ENCODE data around the gene CROCC.
"Not testable (repeated sequence)": the region's sequence is repeated elsewhere in the genome, so short reads cannot be mapped to it uniquely, and the experiment has no call there.

Gene CROCC

DNA sequence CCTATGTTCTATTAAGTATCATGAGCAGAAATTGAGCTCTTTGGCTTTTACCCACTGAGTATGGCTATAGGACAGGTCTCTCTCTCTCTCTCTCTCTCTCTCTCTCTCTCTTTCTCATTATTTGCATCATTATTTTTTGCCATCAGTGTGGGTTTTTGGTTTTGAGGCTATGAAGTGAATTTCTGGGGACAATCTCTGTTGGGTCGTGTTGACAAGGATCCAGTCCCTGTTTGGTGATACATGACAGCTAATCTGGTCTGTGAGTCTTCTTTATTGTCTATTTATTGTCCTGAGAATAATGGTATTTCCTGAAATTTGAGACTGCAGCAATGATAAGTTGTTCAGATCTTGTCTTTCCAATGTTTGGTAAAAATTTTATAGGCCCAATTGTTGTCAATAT is 24.1 kb upstream of the CROCC start:
- DNase-seq: not testable (repeated sequence)

DNA sequence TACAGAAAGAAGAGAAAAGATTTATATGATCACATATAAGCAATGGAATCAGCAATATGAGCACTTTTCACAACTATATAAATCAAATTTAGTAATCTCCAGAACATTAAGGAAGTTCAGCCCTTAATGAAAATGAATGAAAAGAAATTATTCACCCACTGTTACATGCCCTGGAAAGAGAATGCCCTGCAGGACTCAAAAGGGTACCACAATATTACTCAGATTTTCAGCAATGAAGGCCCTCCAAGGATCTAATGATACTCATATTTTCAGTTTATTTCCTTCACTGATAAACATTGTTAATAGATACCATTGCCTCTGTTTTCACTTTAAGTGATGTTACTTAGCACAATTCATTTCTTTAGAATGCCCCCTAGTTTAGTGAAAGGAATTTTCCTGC is 23.4 kb upstream of the CROCC start:
- DNase-seq: not testable (repeated sequence)

DNA sequence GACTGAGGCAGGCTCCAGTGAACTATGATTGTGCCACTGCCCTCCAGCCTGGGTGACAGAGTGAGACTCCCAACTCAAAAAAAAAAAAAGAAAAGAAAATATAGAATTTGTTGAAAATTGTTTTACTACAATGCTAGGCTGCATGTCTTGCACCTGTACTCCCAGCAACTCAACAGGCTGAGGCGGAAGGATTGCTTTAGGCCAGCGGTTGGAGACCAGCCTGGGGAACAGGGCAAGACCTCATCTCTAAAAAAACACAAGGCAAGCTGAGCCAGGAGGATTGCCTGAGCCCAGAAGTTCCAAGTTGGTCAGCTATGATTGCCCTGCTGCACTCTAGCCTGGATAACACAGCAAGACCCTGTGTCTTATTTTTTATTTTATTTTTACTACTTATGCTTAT is 22.7 kb upstream of the CROCC start:
- DNase-seq: not testable (repeated sequence)

DNA sequence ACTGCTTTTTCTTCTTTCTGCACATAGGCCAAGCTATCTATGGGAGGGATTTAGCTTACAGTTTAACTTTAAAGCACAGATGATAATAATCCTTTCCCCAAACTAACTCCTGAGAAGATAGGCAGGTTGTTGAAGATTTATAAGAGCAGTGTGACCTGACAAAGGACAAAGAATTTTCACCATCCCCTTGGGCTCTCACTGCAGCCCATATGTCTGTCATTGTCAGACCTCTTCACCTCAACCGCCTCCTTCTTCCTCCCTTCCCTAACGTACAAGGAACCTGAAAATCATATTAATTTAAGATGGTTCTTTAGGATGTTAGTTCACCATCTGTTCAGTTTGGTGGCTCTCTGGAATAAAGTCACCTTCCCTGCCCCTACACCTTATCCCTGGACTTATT is 21.0 kb upstream of the CROCC start:
- DNase-seq: no peak

DNA sequence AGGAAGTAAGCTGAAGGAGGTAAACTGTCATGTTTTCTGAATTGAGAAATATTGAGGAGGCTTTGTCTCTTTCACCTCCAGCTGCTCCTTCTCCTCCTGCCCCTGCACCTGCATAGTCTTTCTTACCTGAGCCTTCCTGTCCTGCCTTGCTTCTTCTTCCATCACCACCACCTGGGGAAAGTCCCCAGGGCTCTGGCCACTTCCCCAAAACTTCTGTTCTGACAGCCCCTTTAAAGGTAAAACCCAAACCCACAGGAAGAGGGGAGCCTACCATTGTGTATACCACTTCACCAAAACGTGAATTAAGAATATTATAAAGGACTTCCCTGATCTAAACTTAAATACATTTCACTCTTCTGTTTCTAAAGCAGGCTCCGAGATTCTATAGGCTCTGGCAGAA is 20.4 kb upstream of the CROCC start:
- DNase-seq: not testable (repeated sequence)

DNA sequence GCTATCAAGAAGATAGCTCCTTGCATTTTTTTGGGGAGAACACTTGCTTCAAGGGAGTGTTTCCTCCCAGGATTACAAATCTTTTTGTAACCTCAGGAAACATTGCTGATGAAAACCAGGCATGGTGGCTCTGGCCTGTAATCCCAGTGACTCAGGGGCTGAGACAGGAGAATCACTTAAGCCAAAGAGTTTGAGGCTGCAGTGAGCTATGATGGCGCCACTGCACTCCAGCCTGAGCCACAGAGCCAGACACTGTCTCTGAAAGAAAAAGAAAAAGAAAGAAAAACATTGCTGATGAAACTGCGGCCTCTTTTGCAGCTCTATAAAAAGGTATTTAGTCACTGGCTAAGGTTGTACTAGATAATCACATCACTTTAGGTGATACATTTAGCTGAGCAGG is 18.7 kb upstream of the CROCC start:
- DNase-seq: peak; percentile 80

DNA sequence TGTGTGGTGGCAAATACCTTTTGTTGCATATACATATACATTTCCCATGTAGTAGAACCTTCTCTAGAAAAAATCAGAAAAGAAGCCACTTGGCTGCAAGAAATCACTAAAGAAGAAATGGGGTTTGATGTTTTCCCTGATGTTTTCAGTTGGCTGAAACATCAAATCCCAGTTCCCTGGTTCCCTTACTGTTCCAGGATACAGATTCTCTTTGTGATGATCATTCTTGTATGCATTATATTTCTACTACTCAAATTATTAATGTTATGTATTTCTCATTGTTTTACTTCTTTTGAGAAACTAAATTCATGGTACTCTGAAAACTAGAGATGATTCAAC is 18.3 kb upstream of the CROCC start:
- DNase-seq: no peak

DNA sequence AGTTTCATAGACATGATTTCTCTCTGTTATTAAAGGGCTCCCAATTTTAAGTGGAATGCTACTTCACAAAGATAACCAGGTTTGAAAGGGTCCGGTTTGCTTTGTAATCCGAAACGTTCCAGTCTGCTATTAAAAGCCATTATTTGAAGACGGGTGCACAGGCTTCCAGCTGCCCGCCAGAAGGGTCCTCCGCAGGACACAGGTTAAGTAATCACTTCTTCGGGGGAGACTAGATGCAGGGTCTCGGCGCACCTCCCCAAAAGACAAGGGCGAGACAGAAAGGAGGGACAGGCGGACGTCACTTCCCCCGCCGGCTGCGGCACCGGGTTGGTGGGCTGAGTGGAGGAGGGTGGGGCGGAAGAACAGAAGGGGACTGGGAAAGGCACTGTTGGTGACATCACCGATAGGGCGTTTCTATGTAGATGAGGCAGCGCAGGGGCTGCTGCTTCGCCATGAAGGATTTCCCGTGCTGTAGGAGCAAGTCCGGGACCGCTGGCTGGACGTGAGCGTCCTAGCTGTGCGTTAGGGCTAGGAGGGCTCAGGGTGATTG is 17.1 kb upstream of the CROCC start:
- peak; percentile 100 for DNase-seq

DNA sequence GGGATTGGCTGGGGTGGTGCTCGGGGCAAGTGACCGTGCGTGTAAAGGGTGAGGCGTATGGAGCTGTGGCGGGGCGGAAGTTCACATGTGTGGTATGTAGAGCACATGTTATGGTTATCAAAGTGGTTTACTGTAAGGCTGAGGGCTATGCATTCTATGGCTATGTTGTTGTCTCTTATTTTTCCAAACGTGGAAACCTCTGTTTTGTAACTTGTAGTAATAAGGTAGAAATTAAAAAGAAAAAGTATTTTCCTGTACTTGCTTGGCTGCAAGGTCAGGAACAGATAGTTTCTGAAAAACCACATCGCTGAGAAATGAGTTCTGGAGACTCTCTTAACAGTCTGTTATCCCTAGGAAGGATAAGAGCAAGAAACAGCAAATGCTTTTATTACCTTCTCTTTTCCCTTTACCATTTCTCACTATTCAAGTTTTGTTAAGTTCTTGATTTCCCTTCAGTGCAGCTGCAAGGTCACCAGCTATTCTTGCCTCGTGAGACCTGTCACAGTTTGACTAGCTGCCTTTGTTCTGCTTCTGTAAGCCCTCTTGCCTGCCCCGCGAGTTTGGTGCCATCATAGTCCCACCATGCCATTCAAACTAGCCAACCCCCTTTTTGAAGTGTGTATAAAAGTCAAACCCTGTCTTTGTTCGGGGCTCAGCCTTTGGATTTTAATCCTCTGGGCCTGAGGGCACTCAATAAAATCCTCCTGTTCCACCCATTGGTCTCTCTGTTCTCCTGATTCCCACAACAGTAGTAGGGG is 16.4 kb upstream of the CROCC start:
- peak; percentile 90 for DNase-seq

DNA sequence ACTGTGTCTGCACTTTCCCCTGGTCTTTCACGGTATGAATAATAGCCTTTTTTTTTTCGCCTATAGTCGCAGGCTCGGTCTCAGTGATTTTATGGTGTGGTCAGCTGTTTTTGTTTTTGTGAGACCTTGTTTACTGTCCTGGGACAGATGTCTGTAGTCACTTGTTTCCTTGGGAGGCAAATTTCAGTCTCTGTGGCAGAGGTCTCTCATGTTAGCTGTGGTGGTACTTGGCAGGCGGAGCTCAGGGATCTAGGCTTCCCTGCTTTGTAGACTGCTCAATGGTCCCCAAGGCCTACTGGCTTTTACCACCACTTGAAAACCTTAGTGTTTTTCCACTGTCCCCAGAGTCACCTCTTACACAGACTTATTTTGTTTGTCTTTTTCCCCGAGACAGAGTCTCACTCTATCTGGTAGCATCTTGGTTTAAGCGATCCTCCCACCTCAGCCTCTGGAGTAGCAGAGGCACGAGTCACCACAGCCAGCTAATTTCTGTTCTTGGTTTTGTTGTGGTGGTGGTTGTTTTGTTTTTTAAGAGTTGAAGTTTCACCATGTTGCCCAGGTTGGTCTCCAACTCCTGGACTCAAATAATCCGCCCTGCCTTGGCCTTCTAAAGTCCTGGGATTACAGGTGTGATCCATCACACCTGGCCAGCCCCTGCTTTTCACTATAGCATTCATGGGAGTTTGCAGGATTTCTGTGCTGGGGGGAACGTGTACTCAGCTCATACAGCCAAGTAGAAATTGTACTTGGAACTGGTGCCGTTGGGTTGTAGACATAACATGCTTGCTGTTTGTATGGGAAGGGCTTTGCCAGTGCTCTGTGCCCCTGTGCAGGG is 15.6 kb upstream of the CROCC start:
- DNase-seq: peak; percentile 43

DNA sequence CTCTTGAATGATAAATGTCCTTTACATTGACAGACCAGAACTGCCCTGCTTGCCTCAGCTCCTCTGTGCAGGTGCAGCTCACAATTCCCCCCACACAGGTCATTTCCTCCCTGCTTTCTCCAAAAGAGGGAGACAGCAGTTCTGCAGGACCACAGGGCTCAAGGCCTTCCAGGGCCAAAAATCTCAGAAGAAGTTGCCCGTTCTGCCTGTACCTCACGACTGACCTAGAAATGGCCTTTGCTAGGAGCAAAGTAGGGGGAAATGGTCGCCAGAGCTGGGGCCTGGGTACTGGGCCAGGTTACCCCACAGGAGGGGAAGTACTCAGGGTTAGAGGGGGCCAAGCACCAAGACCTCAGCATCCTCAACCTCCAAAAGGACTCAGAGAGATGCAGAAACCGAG is 14.9 kb upstream of the CROCC start:
- no peak for DNase-seq

DNA sequence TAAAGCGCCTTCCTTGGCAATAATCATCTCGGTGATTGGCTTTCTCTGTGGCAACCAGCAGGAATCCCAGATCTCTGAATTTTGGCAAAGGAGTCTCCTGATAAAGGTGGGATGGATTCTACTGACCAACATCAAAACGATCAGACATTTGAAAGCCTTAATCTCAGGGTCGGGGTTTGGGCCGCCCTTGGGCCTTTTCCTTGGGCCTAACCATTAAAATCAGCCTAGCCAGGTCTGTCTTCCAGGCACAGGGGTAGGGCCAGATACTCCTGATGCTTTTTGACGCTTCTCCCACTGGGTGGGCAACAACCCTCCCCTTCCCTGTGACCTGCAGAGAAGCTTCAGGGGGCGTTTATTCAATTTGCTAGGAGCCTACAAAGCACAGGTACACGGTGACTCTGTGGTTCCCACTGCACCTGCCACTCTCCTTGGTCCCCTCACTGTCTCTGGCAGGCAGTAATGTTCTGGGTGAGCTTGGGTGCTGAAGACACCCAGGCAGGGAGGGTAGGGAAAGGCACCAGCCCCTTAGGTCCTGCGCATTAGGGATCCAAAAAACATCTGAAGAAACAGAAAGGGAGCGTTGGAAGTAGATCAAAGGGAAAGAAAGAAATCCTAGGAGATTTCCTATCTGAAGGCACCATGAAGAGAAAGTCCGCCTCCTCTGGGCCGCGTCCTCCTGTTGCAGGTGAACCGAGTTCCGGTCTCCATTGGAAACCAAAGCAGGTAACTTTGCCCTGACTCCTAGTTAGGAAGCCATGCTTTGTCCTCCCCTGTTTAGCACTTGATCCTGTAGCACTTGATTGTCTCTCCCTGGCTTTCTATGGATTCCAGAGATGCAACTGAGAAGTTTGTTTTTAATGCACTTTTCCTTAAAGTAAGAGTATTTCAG is 13.6 kb upstream of the CROCC start:
- no peak for DNase-seq

DNA sequence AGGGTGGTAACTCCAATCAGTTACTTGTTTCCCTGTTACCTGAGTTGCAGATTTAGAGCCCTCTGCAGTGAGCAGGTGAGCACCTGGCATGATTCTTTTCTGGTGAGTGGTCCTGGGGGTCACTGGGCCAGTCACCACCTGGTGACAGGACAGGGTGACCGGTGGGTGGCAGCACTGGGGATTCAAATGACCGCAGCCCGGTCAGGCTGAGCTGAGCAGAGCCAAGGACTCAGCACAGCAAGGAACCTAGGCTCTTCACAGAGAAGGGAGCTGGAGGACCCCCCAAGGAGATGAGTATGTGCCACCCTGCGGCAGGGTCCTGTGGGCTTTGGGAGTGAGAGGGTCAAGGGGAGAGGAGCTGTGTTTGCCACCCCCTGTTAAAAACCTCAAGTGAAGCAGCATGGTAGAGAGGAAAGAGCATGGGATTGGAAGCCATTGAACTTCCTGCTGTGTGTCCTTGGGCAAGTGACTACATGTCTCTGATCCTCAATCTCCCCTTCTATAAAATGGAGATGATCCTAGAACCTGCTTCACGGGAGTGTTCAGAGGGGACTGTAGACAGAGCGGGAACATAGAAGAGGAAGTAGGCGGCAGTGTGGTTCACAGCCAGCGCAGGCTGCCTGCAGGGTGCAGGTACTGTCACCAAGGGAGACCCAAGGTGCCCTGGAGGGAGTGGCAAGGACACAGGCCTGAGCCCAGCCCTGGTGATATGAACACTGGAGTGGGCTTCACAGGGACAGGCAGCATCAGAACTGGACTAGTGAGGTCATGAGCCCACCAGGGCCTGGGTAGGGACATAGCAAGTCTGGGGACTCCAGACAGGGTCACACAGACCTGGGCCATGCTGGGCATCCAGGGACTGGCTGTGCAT is 9.6 kb upstream of the CROCC start:
- DNase-seq: not testable (repeated sequence)

DNA sequence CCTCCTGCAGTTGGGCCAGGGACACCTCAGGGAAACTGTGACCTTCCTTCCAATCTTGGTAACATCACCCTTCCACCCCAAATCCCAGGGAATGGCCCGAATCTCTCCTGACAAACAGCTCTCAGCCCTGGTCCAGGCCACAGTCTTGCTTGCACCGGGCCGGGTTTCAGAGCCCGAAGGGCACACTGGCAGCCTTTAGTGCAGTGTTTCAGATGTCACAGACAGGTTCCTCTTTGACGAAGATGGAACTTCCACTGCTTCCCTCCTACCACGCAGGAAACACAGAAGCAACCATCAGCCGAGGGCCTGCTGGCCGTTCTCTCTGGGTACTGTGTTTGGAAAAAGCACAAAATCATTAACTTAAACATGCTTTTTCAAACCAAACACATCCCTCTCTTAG is 9.0 kb upstream of the CROCC start:
- not testable (repeated sequence) for DNase-seq

DNA sequence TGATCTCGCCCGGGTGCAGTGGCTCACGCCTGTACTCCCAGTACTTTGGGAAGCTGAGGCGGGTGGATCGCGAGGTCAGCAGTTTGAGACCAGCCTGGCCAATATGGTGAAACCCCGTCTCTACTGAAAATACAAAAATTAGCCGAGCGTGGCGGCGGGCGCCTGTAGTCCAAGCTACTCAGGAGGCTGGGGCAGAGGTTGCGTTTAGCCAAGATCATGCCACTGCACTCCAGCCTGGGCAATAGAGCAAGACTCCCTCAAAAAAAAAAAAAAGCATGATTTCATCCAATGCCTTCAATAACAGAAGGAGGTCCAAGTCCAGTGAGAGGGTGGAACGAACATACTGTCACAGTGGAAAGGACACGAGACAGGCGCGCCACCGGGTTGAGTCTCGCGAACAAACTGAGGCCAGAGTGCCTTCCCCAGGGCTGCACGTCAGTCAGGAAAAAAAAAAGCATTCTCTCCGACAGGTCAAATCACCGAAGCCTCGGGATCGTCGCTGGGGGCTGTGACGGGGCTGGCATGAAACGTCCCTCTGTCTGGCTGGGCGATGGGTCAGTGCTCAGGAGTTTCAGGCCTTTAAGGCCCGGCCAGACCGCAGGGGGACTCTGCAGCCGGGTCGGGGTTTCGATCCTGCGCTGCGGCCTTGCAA is 8.4 kb upstream of the CROCC start:
- no peak for DNase-seq

DNA sequence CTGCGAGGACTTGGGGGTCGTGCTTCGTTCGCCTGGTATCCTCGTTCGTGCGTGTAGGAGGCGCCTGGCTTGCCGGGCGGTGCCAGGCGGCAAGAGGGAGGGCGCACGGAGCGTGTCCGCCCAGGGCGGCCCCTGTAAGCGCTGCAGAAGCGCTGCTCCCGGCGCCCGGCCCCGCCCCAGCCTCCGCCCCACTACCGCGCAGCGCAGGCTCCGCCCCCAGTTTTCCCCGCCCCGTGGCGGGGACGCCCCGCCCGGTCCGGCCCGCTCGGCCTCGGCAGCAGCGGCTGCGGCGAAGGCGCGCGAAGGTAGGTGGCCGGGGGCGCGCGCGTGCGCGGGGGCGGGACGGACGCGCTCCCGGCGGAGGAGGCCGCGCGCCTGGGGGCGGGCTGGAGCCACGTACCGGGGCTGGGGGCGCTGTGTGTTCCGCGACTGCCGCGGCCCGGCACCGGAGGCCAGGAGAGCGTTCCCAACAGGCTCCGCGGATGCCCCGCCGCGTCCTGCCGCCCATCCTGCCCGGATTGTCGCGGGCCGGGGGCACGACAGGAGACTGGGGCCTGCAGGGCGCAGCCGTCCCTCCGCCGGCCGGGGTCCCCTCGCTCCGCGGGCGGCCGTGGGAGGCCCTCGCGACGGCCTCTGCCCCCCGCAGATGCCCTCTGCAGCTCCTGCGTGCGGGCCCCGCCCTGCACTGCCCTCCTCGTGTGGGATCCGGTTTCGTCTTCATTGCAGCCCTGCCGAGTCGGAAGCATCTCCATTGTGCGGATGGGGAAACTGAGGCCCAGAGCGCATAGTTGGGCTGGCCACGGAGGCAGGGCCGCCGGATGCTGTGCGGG is 7.7 kb upstream of the CROCC start:
- peak; percentile 98 for DNase-seq

DNA sequence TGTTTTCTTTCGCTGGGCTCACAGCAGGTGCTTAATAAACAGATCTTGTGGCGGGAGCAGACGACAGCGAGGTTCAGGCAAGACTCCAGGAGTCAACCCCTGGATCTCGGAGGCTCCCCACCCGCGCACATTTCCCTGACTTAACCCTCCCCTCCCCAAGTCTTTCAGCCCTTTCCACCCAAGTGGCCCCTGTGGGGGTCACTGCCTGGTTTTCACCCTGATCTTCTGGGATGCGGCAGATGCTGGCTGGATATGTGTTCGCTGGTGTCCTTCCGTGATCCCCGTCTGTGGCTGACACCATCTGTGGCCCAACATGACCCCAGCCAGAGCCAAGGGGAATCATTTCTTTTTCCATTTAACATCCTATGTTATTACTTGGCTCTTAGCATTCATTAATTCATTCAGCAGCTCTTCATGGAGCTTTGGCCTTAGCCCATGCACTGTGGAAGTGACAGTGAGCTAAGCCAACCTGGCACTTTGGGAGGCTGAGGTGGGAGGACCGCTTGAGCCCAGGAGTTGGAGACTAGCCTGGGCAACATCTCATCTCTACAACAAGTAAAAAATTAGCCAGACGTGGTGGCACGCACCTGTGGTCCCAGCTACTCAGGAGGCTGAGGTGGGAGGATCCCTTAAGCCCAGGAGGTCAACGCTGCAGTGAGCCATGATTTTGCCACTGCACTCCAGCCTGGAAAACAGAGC is 6.7 kb upstream of the CROCC start:
- not testable (repeated sequence) for DNase-seq

DNA sequence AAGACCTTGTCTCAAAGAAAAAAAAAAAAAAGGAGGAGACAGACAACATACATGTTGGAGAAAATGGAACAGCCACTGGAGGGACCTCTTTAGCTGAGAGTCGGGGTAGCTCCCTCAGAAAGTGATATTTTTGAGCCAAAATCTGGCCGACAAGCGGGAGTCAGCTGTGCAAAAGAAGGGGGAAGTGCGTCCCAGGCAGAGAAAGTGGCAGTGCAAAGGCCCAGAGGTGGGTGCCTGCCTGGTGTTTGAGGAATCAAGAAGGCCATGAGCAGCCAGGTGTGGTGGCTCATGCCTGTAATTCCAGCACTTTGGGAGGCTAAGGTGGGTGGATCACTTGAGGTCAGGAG is 6.1 kb upstream of the CROCC start:
- peak; percentile 49 for DNase-seq

DNA sequence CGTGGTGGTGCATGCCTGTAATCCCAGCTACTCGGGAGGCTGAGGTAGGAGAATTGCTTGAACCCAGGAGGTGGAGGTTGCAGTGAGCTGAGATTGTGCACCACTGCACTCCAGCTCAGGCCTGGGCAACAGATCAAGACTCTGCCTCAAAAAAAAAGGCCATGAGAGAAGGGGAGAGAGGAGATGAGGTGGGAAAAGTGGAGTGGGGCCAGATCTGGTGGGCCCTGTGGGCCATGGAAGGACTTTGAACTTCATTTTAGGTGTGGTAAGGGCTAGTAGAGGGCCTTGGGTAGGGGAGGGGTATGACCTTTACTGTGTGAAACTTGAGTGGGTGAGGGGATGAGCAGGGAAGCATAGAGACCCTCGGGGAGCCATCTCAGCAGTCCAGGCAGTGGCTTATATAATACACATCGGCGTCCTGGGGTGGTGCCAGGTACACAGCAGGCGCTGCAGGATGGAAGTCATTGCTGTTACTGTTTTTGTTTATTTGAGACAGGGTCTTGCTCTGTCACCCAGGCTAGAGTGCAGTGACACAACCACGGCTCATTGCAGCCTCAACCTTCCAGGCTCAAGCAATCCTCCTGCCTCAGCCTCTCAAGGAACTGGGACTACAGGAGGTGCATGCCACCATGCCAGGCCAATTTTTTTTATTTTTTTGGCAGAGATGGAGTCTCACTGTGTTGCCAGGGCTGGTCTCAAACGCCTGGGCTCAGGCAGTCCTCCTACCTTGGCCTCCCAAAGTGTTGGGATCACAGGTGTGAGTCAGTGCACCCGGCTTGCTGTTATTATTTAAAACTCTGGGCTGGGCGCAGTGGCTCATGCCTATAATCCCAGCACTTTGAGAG is 5.5 kb upstream of the CROCC start:
- DNase-seq: not testable (repeated sequence)
